ENCODE data around the gene GRM4.

The GRM4 gene

DNA sequence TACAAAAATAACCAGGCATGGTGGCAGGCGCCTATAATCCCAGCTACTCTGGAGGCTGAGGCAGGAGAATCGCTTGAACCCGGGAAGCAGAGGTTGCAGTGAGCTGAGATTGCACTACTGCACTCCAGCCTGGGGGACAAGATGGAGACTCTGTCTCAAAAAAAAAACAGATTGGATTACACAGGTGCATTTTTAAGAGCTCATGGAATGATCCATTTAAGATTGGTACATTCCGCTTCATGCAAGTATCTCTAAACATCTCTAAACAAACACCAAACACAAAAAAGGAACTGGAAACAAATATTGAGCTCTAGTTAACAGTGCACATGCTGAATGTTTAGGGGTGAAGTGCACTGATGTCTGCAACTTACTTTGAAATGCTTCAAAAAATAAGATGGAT, 154.3 kb downstream of the GRM4 start:
- no peak for DNase-seq

- no peak for DNase-seq
Measured at GRCh38 chr6:33990061-33990541, 155.8 kb downstream of the GRM4 start.

DNA sequence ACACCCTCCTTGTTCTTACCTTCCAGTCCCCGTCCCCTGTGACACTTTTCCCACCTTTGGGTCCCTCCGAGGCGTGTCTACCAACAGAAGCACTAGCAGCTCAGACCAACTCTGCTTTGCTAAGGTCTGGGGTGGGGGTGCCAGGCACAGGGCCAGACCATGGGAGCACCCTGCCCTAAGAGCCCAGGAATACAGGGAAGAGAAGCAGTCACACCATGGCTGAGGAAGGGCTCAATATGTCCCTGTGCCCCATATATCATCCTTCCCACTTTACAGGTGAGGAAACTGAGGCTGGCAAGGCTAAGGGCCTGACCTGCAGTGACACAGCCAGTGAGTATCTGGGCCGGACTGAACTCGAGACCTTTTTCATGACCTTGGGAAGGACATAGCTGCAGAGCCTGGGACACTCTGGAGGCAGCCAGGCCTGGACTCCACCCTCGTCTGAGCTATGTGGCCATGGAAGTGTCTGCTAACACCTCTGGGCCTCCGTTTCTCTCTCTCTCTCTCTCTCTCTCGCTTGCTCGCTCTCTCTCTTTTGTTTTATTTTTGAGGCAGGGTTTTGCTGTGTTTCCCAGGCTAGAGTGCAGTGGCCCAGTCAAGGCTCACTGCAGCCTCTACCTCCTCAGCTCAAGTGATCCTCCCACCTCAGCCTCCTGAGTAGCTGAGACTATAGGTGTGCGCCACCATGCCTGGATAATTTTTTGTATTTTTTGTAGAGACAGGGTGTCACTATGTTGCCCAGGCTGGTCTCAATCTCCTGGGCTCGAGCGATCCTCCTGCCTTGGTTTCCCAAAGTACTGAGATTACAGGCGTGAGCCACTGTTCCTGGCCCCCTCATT, 156.7 kb downstream of the GRM4 start:
- DNase-seq: no peak

DNA sequence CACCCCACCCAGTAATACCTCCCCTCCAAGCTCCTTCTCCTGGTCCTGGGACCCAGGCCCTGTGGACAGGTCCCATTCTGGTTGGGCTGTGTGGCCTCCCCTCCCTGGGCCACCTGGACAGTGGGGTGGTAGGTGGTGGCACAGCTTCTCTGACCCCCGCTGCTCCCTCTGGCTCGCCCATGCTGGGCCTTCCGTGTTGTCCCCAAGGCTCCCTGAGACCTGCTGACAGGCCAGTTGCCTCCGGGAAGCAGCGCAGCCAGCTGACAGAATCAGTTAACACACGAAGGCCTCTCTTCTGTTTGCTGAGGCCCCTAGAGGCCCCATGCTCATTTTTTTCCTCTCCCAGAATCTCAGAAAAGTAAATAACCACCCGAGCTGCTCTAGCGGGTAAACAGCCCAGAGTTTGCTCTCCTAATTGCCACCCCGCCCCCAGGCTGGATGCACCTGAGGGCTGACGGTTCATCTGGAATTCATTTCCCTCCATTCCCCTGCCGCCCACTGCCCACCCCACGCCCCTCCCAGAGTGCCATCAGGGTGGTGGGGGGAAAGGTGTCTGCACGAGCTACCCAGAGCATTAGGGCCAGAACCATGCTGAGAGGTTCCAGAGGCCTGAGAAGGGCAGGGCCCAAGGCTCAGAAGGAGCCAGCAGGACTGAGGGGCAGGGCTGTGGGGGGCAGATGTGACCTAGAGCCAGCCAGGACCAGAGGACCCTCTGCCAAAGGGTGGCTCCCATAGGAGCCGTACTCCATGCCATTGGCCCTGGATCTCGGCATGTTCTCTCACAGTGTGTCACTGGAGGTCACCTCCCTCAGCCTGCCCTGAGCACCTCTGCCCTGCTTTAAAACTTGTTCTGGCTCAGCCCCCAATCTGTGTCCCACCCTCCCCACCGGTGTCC, 157.5 kb downstream of the GRM4 start:
- DNase-seq: no peak

DNA sequence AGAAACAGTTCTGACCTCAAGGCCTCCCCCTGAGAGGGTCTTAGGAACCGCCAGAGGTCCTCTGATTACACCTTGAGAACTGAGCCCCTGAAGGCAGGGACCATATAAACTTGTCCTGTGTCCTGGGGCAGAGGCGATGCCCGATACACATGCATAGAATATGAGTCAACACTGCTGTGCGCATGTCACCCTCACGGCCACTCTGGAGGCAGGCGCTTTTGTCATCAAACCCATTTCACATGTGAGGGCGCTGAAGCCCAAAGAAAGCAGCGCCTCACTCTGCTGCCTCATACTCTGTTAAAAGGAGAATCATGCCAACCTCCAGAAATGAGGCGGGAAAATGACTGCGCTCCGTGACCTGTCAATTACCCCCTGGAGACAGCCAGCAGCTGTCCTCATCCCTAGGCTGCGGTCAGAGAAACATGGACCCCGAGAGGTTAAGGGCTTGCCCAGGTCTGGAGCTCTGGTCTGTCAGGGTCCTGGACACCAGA, 158.3 kb downstream of the GRM4 start:
- DNase-seq: no peak

GRCh38 chr6:33985947-33986346, 159.9 kb downstream of the GRM4 start:
- no peak for DNase-seq

- DNase-seq: peak in 1 of 3 donors; percentile 4
Measured at GRCh38 chr6:33985313-33985751, 160.6 kb downstream of the GRM4 start.

DNA sequence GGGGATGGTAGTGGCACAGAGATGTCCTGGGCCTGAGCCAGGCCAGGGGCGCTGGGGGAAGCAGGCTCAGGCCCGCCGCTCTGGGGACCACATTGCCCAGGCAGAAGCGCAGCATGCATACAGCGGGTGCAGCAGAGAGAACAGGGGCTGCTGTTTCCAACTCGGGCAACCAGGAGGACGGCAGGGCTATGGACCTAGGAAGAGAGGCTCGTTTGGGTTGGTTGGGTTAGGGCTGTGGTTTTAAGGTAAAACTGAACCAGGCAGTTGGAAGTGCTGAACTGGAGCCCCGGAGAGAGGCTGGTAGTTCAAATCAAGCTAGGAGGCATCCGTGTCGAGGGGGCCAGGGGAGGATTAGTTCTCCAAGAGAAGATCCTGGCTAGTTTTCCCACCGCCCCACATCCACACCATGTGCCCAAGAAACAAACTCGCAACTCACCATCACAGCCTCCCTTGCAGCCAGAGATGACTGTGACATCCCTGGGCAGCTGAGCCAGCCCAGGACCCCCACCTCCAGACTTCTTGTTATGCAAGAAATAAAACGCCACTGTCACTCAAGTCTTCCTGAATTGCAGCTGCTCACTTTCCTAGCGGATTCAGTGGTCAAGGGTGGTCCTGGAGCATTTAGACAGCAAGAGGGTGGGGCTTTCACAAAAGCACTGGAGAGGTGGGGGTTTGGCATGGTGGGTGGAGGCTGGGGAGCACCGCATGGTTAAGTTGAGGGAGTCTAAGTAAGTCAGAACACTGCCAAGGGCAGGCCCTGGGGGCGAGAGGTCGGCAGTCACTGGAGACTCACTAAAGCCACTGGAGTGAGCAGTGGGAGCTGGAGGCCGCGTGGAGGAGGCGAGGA, 161.2 kb downstream of the GRM4 start:
- no peak for DNase-seq

DNA sequence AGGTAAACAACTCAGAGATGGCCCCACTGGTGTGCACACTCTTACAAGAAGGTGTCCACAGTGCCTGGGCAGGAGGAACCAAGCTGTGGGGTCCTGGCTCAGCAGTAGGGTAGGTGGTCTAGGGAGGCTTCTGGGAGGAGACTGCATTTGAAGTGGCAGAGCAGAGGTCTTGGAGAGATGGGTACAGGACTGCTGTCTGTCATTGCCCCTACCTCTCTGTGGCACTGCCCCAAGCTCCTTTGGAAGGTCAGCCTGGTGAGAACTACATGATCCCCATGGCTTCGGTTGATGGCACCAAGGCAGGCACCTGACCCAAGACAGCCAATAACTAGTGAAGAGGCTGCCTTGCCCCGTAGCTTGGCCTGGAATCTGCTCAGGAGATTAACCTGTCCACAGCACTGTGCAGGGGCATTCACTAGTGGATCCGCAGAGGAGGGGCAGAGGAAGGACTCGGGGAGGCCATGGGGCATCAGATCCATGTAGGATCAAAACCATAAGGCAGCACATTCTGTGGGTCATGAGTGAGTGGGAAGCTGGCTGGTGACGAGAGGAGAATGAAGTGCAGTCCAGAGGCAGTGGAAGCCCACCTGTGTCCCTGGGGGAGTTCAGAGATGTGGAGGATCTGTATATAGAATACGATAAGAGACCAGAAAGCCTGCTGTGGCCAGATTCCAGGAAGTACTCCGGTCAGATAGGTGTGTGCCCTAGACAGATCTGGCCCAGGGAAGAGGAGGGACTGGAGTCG, 162.0 kb downstream of the GRM4 start:
- no peak for DNase-seq

DNA sequence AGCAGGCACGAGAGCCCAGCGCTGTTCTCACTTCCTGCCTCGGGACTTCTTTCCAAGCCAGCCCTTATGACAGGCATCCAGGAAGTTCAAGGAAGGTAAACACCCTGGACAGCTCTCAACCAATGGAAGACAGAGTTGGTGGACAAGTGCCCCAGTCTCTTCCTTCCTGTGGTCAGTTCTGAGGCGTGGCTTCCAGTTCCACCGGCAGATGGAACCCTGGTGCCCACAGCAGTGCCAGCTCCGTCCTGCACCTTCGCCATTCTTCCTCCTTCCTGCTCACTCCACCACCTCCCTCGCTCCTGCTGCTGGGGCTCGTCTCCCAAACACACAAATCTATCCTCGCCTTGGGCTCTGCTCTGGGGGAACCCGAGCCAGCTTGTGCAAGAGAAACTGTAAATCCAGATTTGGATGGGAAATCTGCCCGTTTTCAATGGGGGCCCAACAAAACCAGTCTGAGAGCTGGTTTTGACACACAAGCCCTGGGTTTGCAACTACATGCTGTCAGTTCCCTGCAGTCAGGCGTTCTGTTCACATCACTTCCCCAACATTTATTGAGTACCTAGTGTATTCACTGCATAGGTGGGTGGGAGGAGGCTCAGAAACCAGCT, 162.7 kb downstream of the GRM4 start:
- peak; percentile 23 to 40 (median 31) for DNase-seq

GRCh38 chr6:33981861-33982260, 164.0 kb downstream of the GRM4 start:
- DNase-seq: no peak

- DNase-seq: no peak
Measured at GRCh38 chr6:33981421-33981820, 164.5 kb downstream of the GRM4 start.

DNA sequence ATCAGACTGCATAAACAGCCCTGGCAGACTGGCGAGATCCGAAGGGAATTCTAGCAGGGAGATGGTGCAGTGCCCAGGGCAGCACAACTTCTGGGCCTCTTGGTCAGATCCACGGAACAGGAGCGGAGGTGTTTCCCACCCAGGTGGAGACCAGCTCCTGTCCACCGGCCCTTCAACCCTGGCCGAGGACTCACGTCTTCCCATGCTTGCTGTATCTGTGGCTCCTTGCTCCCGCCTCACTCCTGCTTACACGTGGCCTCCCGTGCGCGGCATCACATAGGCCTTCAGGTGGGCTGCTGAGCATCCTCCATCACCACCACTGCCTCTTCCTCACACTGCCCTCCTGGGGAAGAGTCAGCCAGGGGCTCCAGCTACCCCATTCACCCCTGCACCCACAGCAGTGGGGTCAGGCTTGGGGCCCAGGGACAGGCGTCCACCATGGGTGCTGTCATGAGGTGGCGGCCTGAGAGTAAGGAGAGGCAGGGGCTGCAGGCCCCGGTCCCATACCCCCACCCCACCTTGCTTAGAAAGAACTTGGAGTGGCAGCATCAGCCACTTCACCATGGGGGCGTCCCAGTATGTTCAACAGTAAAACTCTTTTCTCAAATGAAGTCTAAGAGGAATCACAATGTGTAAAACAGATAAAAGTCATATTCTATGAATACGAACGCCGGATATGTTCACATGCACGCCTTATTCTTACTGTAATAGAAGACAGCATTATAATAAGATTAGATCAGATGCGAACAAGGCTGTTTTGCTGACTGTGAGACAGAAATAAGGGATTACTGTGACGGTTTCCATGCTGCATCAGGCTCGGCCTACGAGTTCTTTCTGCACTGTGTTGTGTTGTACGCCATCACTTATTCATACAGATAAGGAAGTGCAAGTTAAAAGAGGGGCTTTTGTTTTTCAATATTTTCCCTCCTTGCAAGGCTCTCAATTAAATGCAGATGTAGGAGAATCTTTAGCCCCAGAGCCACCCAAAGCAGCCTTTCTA, 165.4 kb downstream of the GRM4 start:
- DNase-seq: no peak

- no peak for DNase-seq
Measured at GRCh38 chr6:33979750-33980149, 166.1 kb downstream of the GRM4 start.

DNA sequence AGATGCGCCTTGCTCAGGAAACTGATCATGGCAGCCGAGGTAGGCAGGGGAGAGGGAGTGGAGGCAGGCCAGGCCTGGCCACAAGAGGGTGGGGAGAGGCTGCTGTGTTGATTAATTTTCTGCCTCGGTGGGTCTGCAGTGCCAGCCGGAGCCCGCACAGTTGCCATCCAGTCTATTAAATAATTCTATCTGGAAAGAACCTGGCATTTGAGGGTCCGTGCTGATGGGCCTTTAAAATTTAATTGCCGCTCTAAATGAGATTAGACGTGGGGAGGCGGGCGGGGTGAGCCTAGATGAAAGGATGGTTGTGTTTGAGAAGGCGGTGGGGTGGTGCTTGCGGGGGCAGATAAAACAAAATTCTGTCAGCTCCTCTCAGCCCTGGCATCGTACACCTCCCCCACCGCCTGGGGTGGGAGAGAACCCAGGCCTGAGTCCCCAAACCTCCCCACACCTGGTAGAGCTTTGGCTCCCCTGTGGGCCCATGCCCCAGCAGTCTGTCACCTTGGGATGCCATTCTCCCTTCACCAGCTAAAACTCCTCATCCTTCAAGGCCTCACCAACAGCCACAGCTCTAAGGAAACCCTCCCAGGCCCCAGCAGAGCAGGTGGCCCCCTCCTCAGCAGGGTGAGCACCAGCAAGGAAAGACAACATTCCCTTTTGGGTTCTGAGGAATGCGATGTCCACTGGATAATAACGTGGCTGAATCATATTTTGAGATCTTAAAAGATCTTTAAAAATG, 167.3 kb downstream of the GRM4 start:
- DNase-seq: no peak

DNA sequence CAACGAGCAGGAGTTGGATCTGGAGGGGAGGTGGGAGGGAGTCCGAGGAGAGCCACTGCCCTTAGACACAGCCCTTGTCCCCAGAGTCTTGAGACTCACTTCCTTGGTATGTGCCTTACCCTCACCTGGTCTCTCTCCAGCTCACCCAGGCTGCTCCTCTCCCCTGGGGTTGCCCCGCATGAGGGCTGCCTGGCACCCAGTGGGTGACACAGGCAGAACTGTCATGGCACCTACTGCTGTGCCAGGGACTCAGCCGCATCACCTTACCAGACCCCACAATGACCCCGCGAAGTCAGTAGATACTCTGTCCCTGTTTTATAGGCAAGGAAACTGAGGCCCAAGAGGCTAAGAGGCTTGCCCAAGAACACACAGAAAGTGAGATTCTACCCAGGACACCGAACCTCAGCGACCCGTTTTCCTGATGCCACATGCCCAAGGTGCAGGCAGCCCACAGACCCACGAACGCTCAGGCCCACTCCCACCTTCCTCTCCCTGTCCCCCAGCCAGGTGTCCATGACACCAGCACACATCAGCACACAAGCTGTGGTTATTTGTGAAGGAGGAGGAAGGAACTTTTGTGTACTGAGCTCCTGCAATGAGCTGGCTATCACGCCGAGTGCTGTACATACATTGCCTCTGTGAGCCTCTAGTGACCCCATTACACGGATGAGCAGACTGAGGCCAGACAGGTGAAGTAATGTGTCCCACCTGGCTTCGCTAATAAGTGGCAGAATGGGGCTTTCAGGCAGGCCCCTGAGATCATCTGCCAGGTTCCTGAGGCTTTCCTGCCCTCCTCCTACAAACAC, 168.1 kb downstream of the GRM4 start:
- no peak for DNase-seq

- DNase-seq: no peak
Measured at GRCh38 chr6:33976437-33977360, 169.2 kb downstream of the GRM4 start.
